HUES64 (cell line): Measurements from ENCODE around the gene PCNP.
"Not testable (repeated sequence)": the region's sequence is repeated elsewhere in the genome, so short reads cannot be mapped to it uniquely, and the experiment has no call there.

Experiments
- H3K27ac ChIP-seq: 2 replicates; pipeline ENCODE4 v1.7.0; 2013; ENCODE audit warnings: low read depth, low read length, inconsistent platforms
- H3K27me3 ChIP-seq: 2 replicates; pipeline ENCODE4 v1.6.1; 2013; ENCODE audit warnings: mild to moderate bottlenecking, low read length; ENCODE audit not compliant: insufficient read depth
- H3K36me3 ChIP-seq: 2 replicates; pipeline ENCODE4 v1.6.1; 2013; ENCODE audit warnings: mild to moderate bottlenecking, low read length; ENCODE audit not compliant: insufficient read depth
- H3K4me1 ChIP-seq: 2 replicates; pipeline ENCODE4 v1.6.1; 2013; ENCODE audit warnings: mild to moderate bottlenecking, low read length, moderate library complexity; ENCODE audit not compliant: insufficient read depth
- H3K4me3 ChIP-seq: 2 replicates; pipeline ENCODE4 v1.5.1; 2013; ENCODE audit warnings: mild to moderate bottlenecking, low read length, moderate library complexity
- H3K9ac ChIP-seq: 2 replicates; pipeline ENCODE4 v1.6.1; 2013; ENCODE audit warnings: mild to moderate bottlenecking, low read depth, low read length
- H3K9me3 ChIP-seq: 2 replicates; pipeline ENCODE4 v1.6.1; 2013; ENCODE audit warnings: low read depth, low read length; ENCODE audit not compliant: insufficient read depth
- WGBS: fragments of 150-250, 120-280 bp; methylation state at CpG from one replicate; pipeline ENCODE4 v1.1.7; 2013; ENCODE audit warnings: missing lambda C conversion rate; 5-methylcytosine and 5-hydroxymethylcytosine counted together

Gene PCNP

GRCh38 chr3:101571028-101571895 is 2.7 kb upstream of the PCNP start:
- H3K4me3 ChIP-seq, result no peak overlapping the region
- H3K4me1 ChIP-seq, result peaks cover 15% of the 10 kb centered on the region
- H3K27ac ChIP-seq, result no peak overlapping the region
- H3K9me3 ChIP-seq, result no peaks in the 10 kb centered on the region
- no peak overlapping the region for H3K9ac ChIP-seq
- H3K27me3 ChIP-seq, result no peaks in the 10 kb centered on the region
- H3K36me3 ChIP-seq, result peaks cover 8% of the 10 kb centered on the region
- 82% methylated on average over 7 of the region's 9 CpGs for WGBS

- Histone ChIP-seq H3K4me1 (peaks cover 15% of the 10 kb centered on the region), H3K36me3 (peaks cover 25% of the 10 kb centered on the region), H3K4me3 (peak overlapping the region; percentile 73), H3K27me3 (no peaks in the 10 kb centered on the region), H3K9ac (peak overlapping the region; percentile 98), H3K27ac (peak overlapping the region; percentile 91), H3K9me3 (no peaks in the 10 kb centered on the region)
- WGBS, result under 1% methylated on average over 41 of the region's 41 CpGs
Observed at GRCh38 chr3:101574388-101575112, 570 bp downstream of the PCNP start.

GRCh38 chr3:101577286-101577685 is 3.3 kb downstream of the PCNP start:
- 96% methylated on average over 6 of the region's 6 CpGs for WGBS
- H3K36me3 ChIP-seq, result peaks cover 42% of the 10 kb centered on the region

GRCh38 chr3:101588616-101589015 is 14.6 kb downstream of the PCNP start:
- WGBS, result 100% methylated on average over 1 of the region's 1 CpG
- H3K27ac ChIP-seq, result no peak overlapping the region
- H3K4me1 ChIP-seq, result no peaks in the 10 kb centered on the region
- H3K9me3 ChIP-seq, result no peaks in the 10 kb centered on the region
- H3K27me3 ChIP-seq, result no peaks in the 10 kb centered on the region
- H3K36me3 ChIP-seq, result peaks cover 85% of the 10 kb centered on the region
- H3K4me3 ChIP-seq, result no peak overlapping the region
- H3K9ac ChIP-seq, result no peak overlapping the region

More at GRCh38 chr3:101577286-101577685, 3.3 kb downstream of the PCNP start:
- H3K27me3 ChIP-seq, result no peaks in the 10 kb centered on the region
- H3K4me3 ChIP-seq, result no peak overlapping the region
- H3K27ac ChIP-seq, result no peak overlapping the region
- peaks cover 15% of the 10 kb centered on the region for H3K4me1 ChIP-seq
- H3K9ac ChIP-seq, result no peak overlapping the region
- no peaks in the 10 kb centered on the region for H3K9me3 ChIP-seq

- peaks cover 83% of the 10 kb centered on the region for H3K36me3 ChIP-seq
- WGBS, result 93% methylated on average over 1 of the region's 3 CpGs
- H3K9me3 ChIP-seq, result no peaks in the 10 kb centered on the region
- no peak overlapping the region for H3K4me3 ChIP-seq
- H3K4me1 ChIP-seq, result no peaks in the 10 kb centered on the region
- no peaks in the 10 kb centered on the region for H3K27me3 ChIP-seq
- H3K9ac ChIP-seq, result no peak overlapping the region
- no peak overlapping the region for H3K27ac ChIP-seq
Observed at GRCh38 chr3:101591071-101591470, 17.1 kb downstream of the PCNP start.

- Histone ChIP-seq H3K36me3 (no peaks in the 10 kb centered on the region), H3K27ac (no peak overlapping the region), H3K4me3 (no peak overlapping the region), H3K9me3 (no peaks in the 10 kb centered on the region), H3K27me3 (no peaks in the 10 kb centered on the region), H3K9ac (no peak overlapping the region), H3K4me1 (no peaks in the 10 kb centered on the region)
- 88% methylated on average over 3 of the region's 3 CpGs for WGBS
Observed at GRCh38 chr3:101602731-101603130, 28.8 kb downstream of the PCNP start.

- Histone ChIP-seq H3K4me1 (no peaks in the 10 kb centered on the region), H3K4me3 (no peak overlapping the region), H3K27ac (no peak overlapping the region), H3K36me3 (no peaks in the 10 kb centered on the region), H3K9me3 (no peaks in the 10 kb centered on the region), H3K27me3 (no peaks in the 10 kb centered on the region), H3K9ac (no peak overlapping the region)
- 97% methylated on average over 1 of the region's 1 CpG for WGBS
Observed at GRCh38 chr3:101603184-101603583, 29.2 kb downstream of the PCNP start.

- peak overlapping the region; percentile 55; the same call in 1 of the 2 replicates for H3K9ac ChIP-seq
- not testable (repeated sequence) for H3K27ac ChIP-seq, H3K9me3 ChIP-seq, H3K4me1 ChIP-seq, H3K27me3 ChIP-seq, H3K4me3 ChIP-seq, H3K36me3 ChIP-seq
- 63% methylated on average over 10 of the region's 10 CpGs for WGBS
Observed at GRCh38 chr3:101605398-101605797, 31.4 kb downstream of the PCNP start.

DNA sequence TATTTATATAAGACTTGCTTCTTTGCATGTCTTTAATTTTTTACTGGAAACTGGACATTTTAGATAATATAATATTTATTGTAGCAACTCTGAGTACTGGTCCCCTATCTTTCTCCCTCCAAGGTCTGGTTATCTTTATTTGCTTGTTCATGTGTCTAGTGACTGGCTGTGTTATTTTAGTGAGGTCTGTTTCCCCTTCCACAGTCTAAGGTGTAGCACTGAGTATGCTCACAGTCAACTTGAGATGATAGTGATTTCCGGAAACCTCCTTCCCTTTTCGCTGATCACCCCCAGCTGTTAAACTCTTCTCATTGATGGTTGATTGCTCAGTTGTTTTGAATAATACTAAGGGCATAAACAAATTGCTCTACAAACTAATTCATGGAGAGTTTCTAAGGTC is 37.0 kb downstream of the PCNP start:
- WGBS, result 100% methylated on average over 1 of the region's 2 CpGs
- no peaks in the 10 kb centered on the region for H3K4me1 ChIP-seq
- no peaks in the 10 kb centered on the region for H3K27me3 ChIP-seq
- no peaks in the 10 kb centered on the region for H3K36me3 ChIP-seq
- H3K27ac ChIP-seq, result no peak overlapping the region
- no peak overlapping the region for H3K9ac ChIP-seq
- H3K4me3 ChIP-seq, result no peak overlapping the region
- H3K9me3 ChIP-seq, result no peaks in the 10 kb centered on the region

GRCh38 chr3:101613014-101613413 is 39.0 kb downstream of the PCNP start:
- H3K27me3 ChIP-seq, H3K4me1 ChIP-seq, H3K9ac ChIP-seq, H3K4me3 ChIP-seq, H3K9me3 ChIP-seq, H3K27ac ChIP-seq, H3K36me3 ChIP-seq: not testable (repeated sequence)
- 74% methylated on average over 7 of the region's 9 CpGs for WGBS

DNA sequence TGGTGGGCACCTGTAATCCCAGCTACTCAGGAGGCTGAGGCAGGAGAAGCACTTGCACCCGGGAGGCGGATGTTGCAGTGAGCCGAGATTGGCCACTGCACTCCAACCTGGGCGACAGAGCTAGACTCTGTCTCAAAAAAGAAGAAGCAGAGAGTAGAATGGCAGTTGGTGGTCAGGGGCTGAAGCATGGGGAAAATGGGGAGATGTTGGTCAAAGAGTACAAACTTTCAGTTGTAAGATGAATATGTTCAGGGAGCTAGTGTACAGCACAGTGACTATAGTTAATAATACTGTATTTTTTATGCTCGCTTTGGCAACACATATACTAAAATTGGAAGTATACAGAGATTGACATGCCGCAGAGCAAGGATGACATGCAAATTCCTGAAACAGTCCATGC is 41.5 kb downstream of the PCNP start:
- no peak overlapping the region for H3K9ac ChIP-seq
- WGBS, result 95% methylated on average over 5 of the region's 6 CpGs
- H3K4me3 ChIP-seq, result no peak overlapping the region
- H3K36me3 ChIP-seq, result no peaks in the 10 kb centered on the region
- no peaks in the 10 kb centered on the region for H3K9me3 ChIP-seq
- no peak overlapping the region for H3K27ac ChIP-seq
- H3K4me1 ChIP-seq, result no peaks in the 10 kb centered on the region
- no peaks in the 10 kb centered on the region for H3K27me3 ChIP-seq
